ENCODE data around the gene TRIM28. TPM values are rescaled to one million over a fixed set of nuclear protein-coding genes. Genes with fewer than 3 reads are reported as not detected.

TRIM28 gene
- total RNA-seq: 100 to 1,000 TPM; 197 to 283 (median 213) TPM

GRCh38 chr19:58543826-58544590 is at the start of gene TRIM28:
TRIM28 (plus strand) TSS chr19:58544064; CDS start chr19:58544758, 694 bp downstream.
- H3K27me3 ChIP-seq: no peaks in the 10 kb centered on the region
- H3K4me1 ChIP-seq: peaks cover 24 to 34% (median 28%) of the 10 kb centered on the region in 4 donors
- H3K4me3 ChIP-seq: peak within 1 kb of the TSS; percentile 68 to 98 (median 94)
- ATAC-seq (ENCODE audit: low FRiP score in 2 of 2) (peak; percentile 98 to 99), DNase-seq (peak; percentile 98 to 100)
- H3K27ac ChIP-seq: peak within 1 kb of the TSS; percentile 89 to 98 (median 94)
- 0 to 1% methylated on average over 33 to 67 of the region's 73 CpGs for WGBS, 2 donors
- H3K36me3 ChIP-seq: peaks cover 14 to 22% (median 20%) of the 10 kb centered on the region in 4 donors
- peak; percentile 51 to 97 (median 96) for TF ChIP-seq POLR2A (IDR thresholded peaks at IDR 0.05)
- TF ChIP-seq, protein P1, sequence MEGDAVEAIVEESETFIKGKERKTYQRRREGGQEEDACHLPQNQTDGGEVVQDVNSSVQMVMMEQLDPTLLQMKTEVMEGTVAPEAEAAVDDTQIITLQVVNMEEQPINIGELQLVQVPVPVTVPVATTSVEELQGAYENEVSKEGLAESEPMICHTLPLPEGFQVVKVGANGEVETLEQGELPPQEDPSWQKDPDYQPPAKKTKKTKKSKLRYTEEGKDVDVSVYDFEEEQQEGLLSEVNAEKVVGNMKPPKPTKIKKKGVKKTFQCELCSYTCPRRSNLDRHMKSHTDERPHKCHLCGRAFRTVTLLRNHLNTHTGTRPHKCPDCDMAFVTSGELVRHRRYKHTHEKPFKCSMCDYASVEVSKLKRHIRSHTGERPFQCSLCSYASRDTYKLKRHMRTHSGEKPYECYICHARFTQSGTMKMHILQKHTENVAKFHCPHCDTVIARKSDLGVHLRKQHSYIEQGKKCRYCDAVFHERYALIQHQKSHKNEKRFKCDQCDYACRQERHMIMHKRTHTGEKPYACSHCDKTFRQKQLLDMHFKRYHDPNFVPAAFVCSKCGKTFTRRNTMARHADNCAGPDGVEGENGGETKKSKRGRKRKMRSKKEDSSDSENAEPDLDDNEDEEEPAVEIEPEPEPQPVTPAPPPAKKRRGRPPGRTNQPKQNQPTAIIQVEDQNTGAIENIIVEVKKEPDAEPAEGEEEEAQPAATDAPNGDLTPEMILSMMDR (IDR thresholded peaks at IDR 0.05): peak in 4 of 6 experiments; percentile 17 to 44 (median 40)
- TF ChIP-seq POLR2AphosphoS5 (IDR thresholded peaks at IDR 0.05): peak; percentile 89 to 96
- peak in 1 of 4 donors; percentile 39 for TF ChIP-seq EP300 (IDR thresholded peaks at IDR 0.05)
- H3K9me3 ChIP-seq: no peaks in the 10 kb centered on the region

DNA sequence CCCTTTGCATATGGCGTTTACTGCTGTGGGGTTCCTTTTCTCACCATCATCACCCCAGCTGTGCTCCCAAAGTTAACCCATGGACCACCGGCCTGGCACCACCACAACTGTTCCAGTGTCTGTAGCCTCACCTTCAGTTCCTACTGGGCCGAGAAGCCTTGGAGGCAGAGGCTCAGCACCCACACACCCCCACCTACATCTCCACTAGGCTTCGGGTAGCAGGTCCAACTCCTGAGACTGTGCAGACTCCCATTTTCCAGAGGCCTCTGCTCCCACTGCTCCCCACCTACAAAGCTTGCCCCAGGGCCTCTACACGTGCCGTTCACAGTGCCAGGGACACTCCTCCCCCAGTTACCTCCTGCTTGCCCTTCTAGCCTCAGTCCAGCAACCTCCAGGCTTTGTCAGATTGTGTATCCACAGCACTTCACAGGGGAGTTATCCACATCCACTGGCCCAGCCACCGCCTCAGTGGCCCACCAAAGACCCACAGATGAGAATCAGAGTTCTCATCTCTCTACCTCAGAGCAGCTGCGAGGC is 46.2 kb upstream of the TRIM28 start:
- Histone ChIP-seq H3K4me1 (peaks cover 18 to 27% (median 21%) of the 10 kb centered on the region in 4 donors), H3K9me3 (no peaks in the 10 kb centered on the region), H3K27me3 (no peaks in the 10 kb centered on the region), H3K27ac (no peak overlapping the region), H3K4me3 (no peak overlapping the region), H3K36me3 (no peaks in the 10 kb centered on the region)
- DNase-seq: no peak
- TF ChIP-seq POLR2AphosphoS5 (IDR thresholded peaks at IDR 0.05) (no peak), POLR2A (IDR thresholded peaks at IDR 0.05) (no peak), EP300 (IDR thresholded peaks at IDR 0.05) (no peak)
- TF ChIP-seq, protein P1 (IDR thresholded peaks at IDR 0.05): no peak
- no peak for ATAC-seq (ENCODE audit: low FRiP score in 2 of 2)
- WGBS, 2 donors: 91 to 93% methylated on average over 7 to 8 of the region's 8 CpGs

GRCh38 chr19:58498316-58499020 is 45.4 kb upstream of the TRIM28 start:
- Histone ChIP-seq H3K27ac (peak overlapping the region; percentile 42 to 90 (median 81)), H3K36me3 (no peaks in the 10 kb centered on the region), H3K27me3 (no peaks in the 10 kb centered on the region), H3K4me1 (peaks cover 18 to 27% (median 21%) of the 10 kb centered on the region in 4 donors), H3K9me3 (no peaks in the 10 kb centered on the region), H3K4me3 (peak overlapping the region; percentile 29 to 73 (median 62))
- no peak for DNase-seq
- 65 to 78% methylated on average over 9 to 22 of the region's 22 CpGs for WGBS, 2 donors
- peak in 1 of 2 donors; percentile 1 for ATAC-seq (ENCODE audit: low FRiP score in 2 of 2)
- no peak for TF ChIP-seq POLR2AphosphoS5 (IDR thresholded peaks at IDR 0.05)
- no peak for TF ChIP-seq EP300 (IDR thresholded peaks at IDR 0.05)
- TF ChIP-seq POLR2A (IDR thresholded peaks at IDR 0.05): no peak
- TF ChIP-seq, protein P1 (IDR thresholded peaks at IDR 0.05): no peak

DNA sequence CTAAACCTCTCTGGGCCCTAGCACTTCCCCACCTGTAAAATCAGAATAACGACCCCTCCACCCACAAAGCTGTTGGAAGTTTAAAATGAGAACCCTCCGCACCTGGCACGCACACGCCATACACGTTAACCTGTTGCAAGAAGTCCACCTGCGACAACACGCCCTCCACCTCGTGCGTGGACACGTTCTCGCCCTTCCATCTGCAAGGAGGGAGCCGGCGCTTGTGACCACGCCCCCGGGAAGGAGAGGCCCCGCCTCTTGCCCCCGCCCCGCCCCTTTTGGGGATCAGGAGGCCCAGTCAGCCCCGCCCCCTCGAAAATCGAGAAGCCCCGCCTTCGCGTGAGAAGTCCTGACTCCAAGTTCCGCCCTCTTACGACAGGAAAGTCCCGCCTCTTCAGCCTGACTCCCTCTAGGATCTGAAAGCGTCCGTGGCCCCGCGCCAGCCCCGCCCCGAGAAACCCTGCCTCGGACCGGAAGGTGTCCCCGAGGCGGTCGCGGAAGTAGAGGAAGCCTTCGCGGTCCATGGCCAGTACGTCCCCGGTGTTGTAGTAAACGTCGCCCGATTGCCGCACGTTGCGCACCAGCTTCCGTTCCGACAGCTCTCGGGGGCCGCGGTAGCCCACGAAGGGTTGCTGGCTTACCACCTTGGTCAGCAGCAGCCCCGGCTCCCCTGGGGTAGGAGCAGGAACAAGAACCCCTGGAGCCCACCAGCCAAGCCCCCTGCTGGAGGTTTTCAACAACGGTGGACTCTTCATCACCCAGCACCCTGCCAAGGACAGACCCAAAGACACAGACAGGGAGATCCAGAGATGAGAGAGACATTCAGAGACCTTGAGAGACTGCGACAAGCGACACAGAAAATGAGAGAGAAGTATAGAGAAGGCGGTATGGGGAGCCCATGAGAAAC is 44.6 kb upstream of the TRIM28 start:
- H3K4me3 ChIP-seq: peak overlapping the region; percentile 29 to 73 (median 62)
- H3K9me3 ChIP-seq: no peaks in the 10 kb centered on the region
- ATAC-seq (ENCODE audit: low FRiP score in 2 of 2) (peak; percentile 98 to 99), DNase-seq (peak; percentile 100)
- no peaks in the 10 kb centered on the region for H3K27me3 ChIP-seq
- H3K4me1 ChIP-seq: peaks cover 18 to 27% (median 21%) of the 10 kb centered on the region in 4 donors
- H3K36me3 ChIP-seq: no peaks in the 10 kb centered on the region
- peak; percentile 88 to 89 for TF ChIP-seq POLR2AphosphoS5 (IDR thresholded peaks at IDR 0.05)
- TF ChIP-seq EP300 (IDR thresholded peaks at IDR 0.05): no peak
- TF ChIP-seq, protein P1 (IDR thresholded peaks at IDR 0.05): peak in 5 of 6 experiments; percentile 19 to 48 (median 31)
- TF ChIP-seq POLR2A (IDR thresholded peaks at IDR 0.05): peak in 1 of 4 donors; percentile 68
- 1 to 19% methylated on average over 4 to 60 of the region's 60 CpGs for WGBS, 2 donors
- peak overlapping the region; percentile 77 to 90 (median 81) for H3K27ac ChIP-seq
